NB4 (cell line): ENCODE results near the gene PFN3.

Experiments used
- MAX ChIP-seq: IDR thresholded peaks from 2 replicates; pipeline ENCODE4 v1.6.1; 2011; ENCODE audit warnings: low read depth, low read length
- TF ChIP-seq, protein P1 (sequence below): IDR thresholded peaks from one replicate; pipeline ENCODE4 v1.5.1; 2012; ENCODE audit warnings: low read depth, low read length

- TF ChIP-seq, protein P1, sequence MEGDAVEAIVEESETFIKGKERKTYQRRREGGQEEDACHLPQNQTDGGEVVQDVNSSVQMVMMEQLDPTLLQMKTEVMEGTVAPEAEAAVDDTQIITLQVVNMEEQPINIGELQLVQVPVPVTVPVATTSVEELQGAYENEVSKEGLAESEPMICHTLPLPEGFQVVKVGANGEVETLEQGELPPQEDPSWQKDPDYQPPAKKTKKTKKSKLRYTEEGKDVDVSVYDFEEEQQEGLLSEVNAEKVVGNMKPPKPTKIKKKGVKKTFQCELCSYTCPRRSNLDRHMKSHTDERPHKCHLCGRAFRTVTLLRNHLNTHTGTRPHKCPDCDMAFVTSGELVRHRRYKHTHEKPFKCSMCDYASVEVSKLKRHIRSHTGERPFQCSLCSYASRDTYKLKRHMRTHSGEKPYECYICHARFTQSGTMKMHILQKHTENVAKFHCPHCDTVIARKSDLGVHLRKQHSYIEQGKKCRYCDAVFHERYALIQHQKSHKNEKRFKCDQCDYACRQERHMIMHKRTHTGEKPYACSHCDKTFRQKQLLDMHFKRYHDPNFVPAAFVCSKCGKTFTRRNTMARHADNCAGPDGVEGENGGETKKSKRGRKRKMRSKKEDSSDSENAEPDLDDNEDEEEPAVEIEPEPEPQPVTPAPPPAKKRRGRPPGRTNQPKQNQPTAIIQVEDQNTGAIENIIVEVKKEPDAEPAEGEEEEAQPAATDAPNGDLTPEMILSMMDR, result peak; percentile 72
- no peak for TF ChIP-seq MAX
Measured at GRCh38 chr5:177368869-177369644, 31.4 kb downstream of the PFN3 start.
